Breast epithelium (tissue), 4 donors: ENCODE results near the gene PSMD1. TPM values are rescaled to one million over a fixed set of nuclear protein-coding genes. Genes with fewer than 3 reads are reported as not detected.

ENCODE experiments used
- DNase-seq, 2 donors: peaks; one replicate each; pipeline ENCODE4 v3.0.0-alpha.2; 2019; ENCODE audit warnings: low spot score in 2 of 2
- H3K27ac ChIP-seq, 2 donors: fragments of 200-600 bp; sonication (generic) in 1 of 2; one replicate each; pipeline ENCODE4 v1.5.1; 2016 to 2019; ENCODE audit warnings: mild to moderate bottlenecking in 1 of 2
- H3K27me3 ChIP-seq, 2 donors: fragments of 200-600 bp; sonication (generic) in 1 of 2; one replicate each; pipeline versions ENCODE4 v1.5.1 to v1.6.0; 2017 to 2019; ENCODE audit warnings: control low read depth in 1 of 2, mild to moderate bottlenecking in 1 of 2
- H3K36me3 ChIP-seq: fragments of 200-600 bp; one replicate; pipeline ENCODE4 v1.5.1; 2019
- H3K4me1 ChIP-seq, 2 donors: fragments of 200-600 bp; sonication (generic); one replicate each; pipeline ENCODE4 v1.5.1; 2016 to 2019; ENCODE audit warnings: control low read depth in 1 of 2
- H3K4me3 ChIP-seq, 3 donors: fragments of 200-600 bp; sonication (generic); 1 replicate in 2 of 3; 2 replicates in 1 of 3; pipeline ENCODE4 v1.5.1; 2016 to 2019; ENCODE audit warnings: mild to moderate bottlenecking in 3 of 3, moderate library complexity in 2 of 3
- H3K9me3 ChIP-seq, 2 donors: fragments of 200-600 bp; sonication (generic) in 1 of 2; one replicate each; pipeline ENCODE4 v1.5.1; 2016 to 2019; ENCODE audit warnings: control low read depth in 1 of 2
- CTCF ChIP-seq, 3 donors: fragments of 450-650 bp; IDR thresholded peaks; one replicate each; pipeline ENCODE4 v1.5.1; 2016 to 2017; ENCODE audit warnings: antibody characterized with exemption in 3 of 3, mild to moderate bottlenecking in 3 of 3, moderate library complexity in 3 of 3
- POLR2A ChIP-seq: fragments of 450-650 bp; IDR thresholded peaks from one replicate; pipeline ENCODE4 v1.6.1; 2016; ENCODE audit warnings: antibody characterized with exemption, mild to moderate bottlenecking, moderate library complexity
- POLR2AphosphoS5 ChIP-seq, 3 donors: sonication (generic); formaldehyde crosslinking; IDR thresholded peaks; one replicate each; pipeline ENCODE4 v1.6.1; 2017; ENCODE audit warnings: antibody characterized with exemption in 3 of 3
- intact Hi-C: fragments of 100-400 bp; cut with DNase I; formaldehyde crosslinking; loops from one replicate; pipeline ENCODE4 v1.15.1; 2023; ENCODE audit warnings: low total_unique reads
- total RNA-seq, 3 donors: library from RNA; depleted of rRNA; stranded (reverse); fragments of >200 nt; gene quantifications; one replicate each; pipeline ENCODE4 v1.1.0, GENCODE V29; 2016

PSMD1 gene
- total RNA-seq, 3 donors from 2014 or later: 63.8 to 73.0 (median 69.2) TPM

- no peak overlapping the region for H3K27ac ChIP-seq
- no peaks in the 10 kb centered on the region for H3K36me3 ChIP-seq
- TF ChIP-seq POLR2A (no peak), POLR2AphosphoS5 (IDR thresholded peaks at IDR 0.05) (no peak), CTCF (IDR thresholded peaks at IDR 0.05) (no peak)
- H3K27me3 ChIP-seq: no peaks in the 10 kb centered on the region
- no peaks in the 10 kb centered on the region for H3K4me1 ChIP-seq
- no peak for DNase-seq
- intact Hi-C loops: no loop called here
- H3K4me3 ChIP-seq: no peak overlapping the region
- H3K9me3 ChIP-seq: no peaks in the 10 kb centered on the region
These were observed 27.8 kb upstream of the PSMD1 start for GRCh38 chr2:231028889-231029288.

- DNase-seq: no peak
- H3K4me3 ChIP-seq: no peak overlapping the region
- H3K27ac ChIP-seq: no peak overlapping the region
- no peaks in the 10 kb centered on the region for H3K36me3 ChIP-seq
- no peak for TF ChIP-seq POLR2A
- no peak for TF ChIP-seq POLR2AphosphoS5 (IDR thresholded peaks at IDR 0.05)
- no peak for TF ChIP-seq CTCF (IDR thresholded peaks at IDR 0.05)
- no peaks in the 10 kb centered on the region for H3K9me3 ChIP-seq
- no peaks in the 10 kb centered on the region for H3K27me3 ChIP-seq
- intact Hi-C loops: no loop called here
- H3K4me1 ChIP-seq: no peaks in the 10 kb centered on the region
These were observed 27.1 kb upstream of the PSMD1 start for GRCh38 chr2:231029563-231029962.

GRCh38 chr2:231030725-231031124 lies 25.9 kb upstream of the PSMD1 start:
- no peaks in the 10 kb centered on the region for H3K27me3 ChIP-seq
- H3K27ac ChIP-seq: no peak overlapping the region
- intact Hi-C loops: no loop called here
- no peak overlapping the region for H3K4me3 ChIP-seq
- no peaks in the 10 kb centered on the region for H3K36me3 ChIP-seq
- TF ChIP-seq POLR2A: no peak
- TF ChIP-seq CTCF (IDR thresholded peaks at IDR 0.05): no peak
- no peak for TF ChIP-seq POLR2AphosphoS5 (IDR thresholded peaks at IDR 0.05)
- DNase-seq: no peak
- H3K4me1 ChIP-seq: no peaks in the 10 kb centered on the region
- H3K9me3 ChIP-seq: no peaks in the 10 kb centered on the region

- Histone ChIP-seq H3K4me1 (no peaks in the 10 kb centered on the region), H3K27ac (no peak overlapping the region), H3K4me3 (no peak overlapping the region), H3K27me3 (peaks cover 0 to 10% of the 10 kb centered on the region in 2 donors), H3K9me3 (no peaks in the 10 kb centered on the region), H3K36me3 (no peaks in the 10 kb centered on the region)
- intact Hi-C loops: no loop called here
- no peak for DNase-seq
- TF ChIP-seq POLR2AphosphoS5 (IDR thresholded peaks at IDR 0.05) (no peak), CTCF (IDR thresholded peaks at IDR 0.05) (no peak), POLR2A (no peak)
These were observed 24.0 kb upstream of the PSMD1 start for GRCh38 chr2:231032575-231033140.

GRCh38 chr2:231033147-231034132 lies 23.2 kb upstream of the PSMD1 start:
- Histone ChIP-seq H3K27ac (no peak overlapping the region), H3K4me3 (no peak overlapping the region), H3K4me1 (no peaks in the 10 kb centered on the region), H3K36me3 (no peaks in the 10 kb centered on the region), H3K27me3 (peaks cover 0 to 15% of the 10 kb centered on the region in 2 donors), H3K9me3 (no peaks in the 10 kb centered on the region)
- intact Hi-C loops: no loop called here
- TF ChIP-seq POLR2AphosphoS5 (IDR thresholded peaks at IDR 0.05) (no peak), CTCF (IDR thresholded peaks at IDR 0.05) (no peak)
- no peak for DNase-seq
